IMR-90 (cell line): ENCODE measurements around the gene C22orf31. TPM values are rescaled to one million over a fixed set of nuclear protein-coding genes. Genes with fewer than 3 reads are reported as not detected.

Source experiments
- MAFK ChIP-seq: IDR thresholded peaks from 2 replicates; pipeline ENCODE4 v1.6.1; 2012; ENCODE audit warnings: low read depth, low read length, improper control_type of control experiment
- MXI1 ChIP-seq: IDR thresholded peaks from 2 replicates; pipeline ENCODE4 v1.6.1; 2012; ENCODE audit warnings: low read depth, mild to moderate bottlenecking, low read length, moderate library complexity, borderline replicate concordance
- polyA plus RNA-seq, 3 experiments: library from polyadenylated mRNA; depleted of rRNA; stranded (reverse); fragments of >200 nt; gene quantifications; 2 replicates each; pipeline ENCODE4 v1.2.3, GENCODE V29; 2012; ENCODE audit warnings: low replicate concordance in 1 of 3
- total RNA-seq: library from RNA; depleted of rRNA; stranded (reverse); fragments of >200 nt; gene quantifications from 2 replicates; pipeline ENCODE4 v1.2.3, GENCODE V29; 2012
- TF ChIP-seq, protein P1 (sequence below): conservative IDR thresholded peaks from 2 replicates; pipeline ENCODE4 v1.5.1; 2012; ENCODE audit warnings: mild to moderate bottlenecking, low read depth, low read length, improper control_type of control experiment

C22orf31 gene
- total and polyA plus RNA-seq, 2 of the 4 experiments (the other 2 are of a cell fraction): not detected

DNA sequence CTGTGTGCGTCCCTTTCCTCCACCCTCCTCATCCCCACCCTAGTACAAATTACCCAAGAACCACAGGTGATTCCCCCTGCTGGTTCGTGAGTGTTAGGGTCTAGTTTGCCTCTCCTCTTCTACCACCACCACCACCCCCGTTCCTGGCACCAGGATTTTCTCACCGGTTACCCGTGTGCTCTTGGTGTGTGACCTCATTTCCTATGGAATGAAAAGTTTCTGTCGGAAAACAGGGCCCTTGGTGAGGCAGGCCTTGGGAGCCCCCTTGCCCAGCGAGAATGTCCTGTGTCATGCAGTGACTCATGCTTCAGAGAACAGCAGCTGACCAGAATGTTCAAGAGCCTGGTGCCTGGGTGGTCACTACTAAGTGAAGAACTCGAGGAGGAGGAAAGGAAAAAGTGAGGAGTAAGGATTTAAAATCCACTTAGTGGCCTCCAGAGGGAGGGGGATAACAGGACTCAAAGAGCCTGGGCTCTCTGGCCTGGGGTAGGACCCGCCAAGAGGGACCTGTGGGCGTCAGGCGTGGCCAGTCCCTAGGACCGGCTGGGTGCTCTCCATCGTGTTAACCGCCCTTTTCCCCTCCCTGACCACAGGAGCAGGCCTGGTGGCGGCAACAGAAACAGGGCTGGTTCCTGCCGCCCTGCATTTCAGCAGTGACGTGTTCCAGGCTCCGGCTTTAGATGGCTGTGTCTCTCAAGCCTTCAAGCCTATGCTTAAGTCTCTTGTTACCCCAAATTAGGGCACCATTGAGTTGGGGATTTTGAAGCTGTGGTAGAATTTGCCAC lies 30.2 kb downstream of the C22orf31 start (continued):
- TF ChIP-seq MXI1 (no peak), MAFK (peak; percentile 63)
- TF ChIP-seq, protein P1, sequence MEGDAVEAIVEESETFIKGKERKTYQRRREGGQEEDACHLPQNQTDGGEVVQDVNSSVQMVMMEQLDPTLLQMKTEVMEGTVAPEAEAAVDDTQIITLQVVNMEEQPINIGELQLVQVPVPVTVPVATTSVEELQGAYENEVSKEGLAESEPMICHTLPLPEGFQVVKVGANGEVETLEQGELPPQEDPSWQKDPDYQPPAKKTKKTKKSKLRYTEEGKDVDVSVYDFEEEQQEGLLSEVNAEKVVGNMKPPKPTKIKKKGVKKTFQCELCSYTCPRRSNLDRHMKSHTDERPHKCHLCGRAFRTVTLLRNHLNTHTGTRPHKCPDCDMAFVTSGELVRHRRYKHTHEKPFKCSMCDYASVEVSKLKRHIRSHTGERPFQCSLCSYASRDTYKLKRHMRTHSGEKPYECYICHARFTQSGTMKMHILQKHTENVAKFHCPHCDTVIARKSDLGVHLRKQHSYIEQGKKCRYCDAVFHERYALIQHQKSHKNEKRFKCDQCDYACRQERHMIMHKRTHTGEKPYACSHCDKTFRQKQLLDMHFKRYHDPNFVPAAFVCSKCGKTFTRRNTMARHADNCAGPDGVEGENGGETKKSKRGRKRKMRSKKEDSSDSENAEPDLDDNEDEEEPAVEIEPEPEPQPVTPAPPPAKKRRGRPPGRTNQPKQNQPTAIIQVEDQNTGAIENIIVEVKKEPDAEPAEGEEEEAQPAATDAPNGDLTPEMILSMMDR: peak; percentile 13; the same call in 1 of the 2 replicates
